Neural progenitor cell (in vitro differentiated cells): ENCODE results near the gene ADCY5. TPM values are rescaled to one million over a fixed set of nuclear protein-coding genes. Genes with fewer than 3 reads are reported as not detected.

Source experiments
- DNase-seq: peaks from one replicate; pipeline ENCODE4 v3.0.0-alpha.2; 2016; ENCODE audit warnings: low spot score
- H2AFZ ChIP-seq: fragments of 200-600 bp; sonication (generic); replicated peaks from 2 replicates; pipeline ENCODE4 v1.6.1; 2016; ENCODE audit warnings: antibody characterized with exemption
- H3F3A ChIP-seq: fragments of 200-600 bp; sonication (generic); 2 replicates; pipeline ENCODE4 v1.6.1; 2016; ENCODE audit warnings: antibody characterized with exemption, low read depth
- H3K27ac ChIP-seq: fragments of 200-600 bp; sonication (generic); 2 replicates; pipeline ENCODE4 v1.5.1; 2016; ENCODE audit warnings: mild to moderate bottlenecking
- H3K27me3 ChIP-seq: fragments of 200-600 bp; sonication (generic); 2 replicates; pipeline ENCODE4 v1.6.1; 2016; ENCODE audit warnings: mild to moderate bottlenecking, moderate library complexity
- H3K36me3 ChIP-seq: fragments of 200-600 bp; sonication (generic); 2 replicates; pipeline ENCODE4 v1.5.1; 2016
- H3K4me1 ChIP-seq: fragments of 200-600 bp; sonication (generic); 2 replicates; pipeline ENCODE4 v1.6.1; 2016; ENCODE audit warnings: mixed run types
- H3K4me2 ChIP-seq: fragments of 200-600 bp; sonication (generic); 2 replicates; pipeline ENCODE4 v1.6.1; 2016
- H3K4me3 ChIP-seq: fragments of 200-600 bp; sonication (generic); 2 replicates; pipeline ENCODE4 v1.5.1; 2016
- H3K79me2 ChIP-seq: fragments of 200-600 bp; sonication (generic); 2 replicates; pipeline ENCODE4 v1.6.1; 2016; ENCODE audit warnings: low read depth
- H3K9ac ChIP-seq: fragments of 200-600 bp; sonication (generic); 2 replicates; pipeline ENCODE4 v1.6.1; 2016
- H3K9me3 ChIP-seq: fragments of 200-600 bp; sonication (generic); 2 replicates; pipeline ENCODE4 v1.5.1; 2016; ENCODE audit warnings: low read depth
- H4K20me1 ChIP-seq: fragments of 200-600 bp; sonication (generic); 2 replicates; pipeline ENCODE4 v1.6.1; 2016; ENCODE audit warnings: low read depth
- H3K27ac Mint-ChIP-seq: 3 replicates; pipeline ENCODE4 v1.8.0; 2021; ENCODE audit warnings: mixed read lengths
- H3K27me3 Mint-ChIP-seq: 2 replicates; pipeline ENCODE4 v1.8.0; 2022; ENCODE audit warnings: low read depth, mild to moderate bottlenecking, inconsistent platforms, moderate library complexity, mixed read lengths; ENCODE audit not compliant: insufficient read depth
- H3K36me3 Mint-ChIP-seq: 3 replicates; pipeline ENCODE4 v1.8.0; 2021; ENCODE audit warnings: mixed read lengths
- H3K4me1 Mint-ChIP-seq: 3 replicates; pipeline ENCODE4 v1.8.0; 2021; ENCODE audit warnings: mixed read lengths
- H3K4me3 Mint-ChIP-seq: 3 replicates; pipeline ENCODE4 v1.8.0; 2021; ENCODE audit warnings: mild to moderate bottlenecking, moderate library complexity, mixed read lengths
- H3K9me3 Mint-ChIP-seq: 3 replicates; pipeline ENCODE4 v1.8.0; 2020; ENCODE audit warnings: mixed read lengths
- CTCF ChIP-seq: fragments of 200-600 bp; sonication (generic); IDR thresholded peaks from 2 replicates; pipeline ENCODE4 v1.5.1; 2017; ENCODE audit warnings: antibody characterized with exemption, mild to moderate bottlenecking
- EZH2 ChIP-seq: fragments of 200-600 bp; sonication (generic); IDR thresholded peaks from 2 replicates; pipeline ENCODE4 v1.6.1; 2017; ENCODE audit warnings: antibody characterized with exemption, mild to moderate bottlenecking, moderate library complexity
- EZH2phosphoT487 ChIP-seq: fragments of 200-600 bp; sonication (generic); IDR thresholded peaks from 2 replicates; pipeline ENCODE4 v1.6.1; 2017; ENCODE audit warnings: antibody characterized with exemption
- total RNA-seq: library from RNA; depleted of rRNA; stranded (reverse); fragments of >200 nt; gene quantifications from 2 replicates; pipeline ENCODE4 v1.2.3, GENCODE V29; 2015; ENCODE audit warnings: low replicate concordance

ADCY5 gene
- total RNA-seq, 1 donor from 2014 or later, result 1.6 TPM

GRCh38 chr3:123327480-123327879 lies 121.4 kb downstream of the ADCY5 start:
- no peaks in the 10 kb centered on the region for H4K20me1 ChIP-seq
- Mint-ChIP-seq H3K9me3 (no peaks in the 10 kb centered on the region), H3K27ac (no peak overlapping the region), H3K4me1 (no peaks in the 10 kb centered on the region), H3K4me3 (no peak overlapping the region), H3K36me3 (no peaks in the 10 kb centered on the region), H3K27me3 (peaks cover 5% of the 10 kb centered on the region)
- no peaks in the 10 kb centered on the region for H3F3A ChIP-seq
- no peak overlapping the region for H3K4me2 ChIP-seq
- no peak for TF ChIP-seq EZH2phosphoT487
- TF ChIP-seq EZH2, result no peak
- no peak for TF ChIP-seq CTCF
- no peak overlapping the region for H3K4me3 ChIP-seq
- H3K9me3 ChIP-seq, result no peaks in the 10 kb centered on the region
- no peak overlapping the region for H3K27ac ChIP-seq
- no peaks in the 10 kb centered on the region for H3K36me3 ChIP-seq
- H2AFZ ChIP-seq, result no peak overlapping the region
- peaks cover 8% of the 10 kb centered on the region for H3K4me1 ChIP-seq
- no peaks in the 10 kb centered on the region for H3K27me3 ChIP-seq
- no peak overlapping the region for H3K9ac ChIP-seq
- DNase-seq, result no peak
- H3K79me2 ChIP-seq, result no peaks in the 10 kb centered on the region

- H3K27me3 Mint-ChIP-seq, result peaks cover 4% of the 10 kb centered on the region
- Histone ChIP-seq H3K9me3 (no peaks in the 10 kb centered on the region), H3K4me3 (no peak overlapping the region), H3K36me3 (no peaks in the 10 kb centered on the region), H3K79me2 (no peaks in the 10 kb centered on the region), H3K4me1 (peaks cover 8% of the 10 kb centered on the region), H2AFZ (no peak overlapping the region), H3K27me3 (no peaks in the 10 kb centered on the region), H3K4me2 (no peak overlapping the region), H4K20me1 (no peaks in the 10 kb centered on the region), H3F3A (no peaks in the 10 kb centered on the region), H3K9ac (no peak overlapping the region), H3K27ac (no peak overlapping the region)
- no peaks in the 10 kb centered on the region for H3K36me3 Mint-ChIP-seq
- no peak for DNase-seq
- no peak overlapping the region for H3K4me3 Mint-ChIP-seq
- no peak overlapping the region for H3K27ac Mint-ChIP-seq
- H3K9me3 Mint-ChIP-seq, result no peaks in the 10 kb centered on the region
- H3K4me1 Mint-ChIP-seq, result no peaks in the 10 kb centered on the region
- no peak for TF ChIP-seq CTCF
These were observed 122.4 kb downstream of the ADCY5 start for GRCh38 chr3:123326531-123326930.

- Histone ChIP-seq H3K4me1 (peaks cover 1% of the 10 kb centered on the region), H4K20me1 (no peaks in the 10 kb centered on the region), H3K36me3 (no peaks in the 10 kb centered on the region), H3K9ac (no peak overlapping the region), H2AFZ (no peak overlapping the region), H3K79me2 (no peaks in the 10 kb centered on the region), H3F3A (no peaks in the 10 kb centered on the region), H3K27ac (no peak overlapping the region), H3K9me3 (no peaks in the 10 kb centered on the region), H3K4me3 (no peak overlapping the region), H3K4me2 (no peak overlapping the region), H3K27me3 (no peaks in the 10 kb centered on the region)
- no peak for DNase-seq
- Mint-ChIP-seq H3K4me1 (no peaks in the 10 kb centered on the region), H3K27ac (no peak overlapping the region), H3K4me3 (no peak overlapping the region), H3K9me3 (no peaks in the 10 kb centered on the region), H3K27me3 (peaks cover 2% of the 10 kb centered on the region), H3K36me3 (no peaks in the 10 kb centered on the region)
- no peak for TF ChIP-seq CTCF
- no peak for TF ChIP-seq EZH2
- no peak for TF ChIP-seq EZH2phosphoT487
These were observed 123.1 kb downstream of the ADCY5 start for GRCh38 chr3:123325766-123326256.
